Measurements from ENCODE around the gene LSM14B.

DNA sequence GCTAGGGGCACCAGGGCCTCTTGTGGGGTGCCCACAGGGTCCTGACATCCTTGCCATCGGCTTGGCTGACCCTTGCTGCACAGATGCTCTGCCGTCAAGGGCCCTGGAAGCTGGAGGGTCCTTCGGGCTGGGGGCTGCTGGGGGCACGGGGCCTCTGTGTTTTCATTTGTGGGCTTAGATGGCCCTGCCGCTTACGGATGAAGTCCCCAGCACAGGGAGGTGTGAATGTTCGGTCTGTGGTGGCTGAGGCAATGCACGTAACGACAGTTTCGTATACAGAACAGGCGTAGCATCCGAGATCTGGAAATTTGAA lies 35.8 kb downstream of the LSM14B start:
- TF ChIP-seq, protein P1, sequence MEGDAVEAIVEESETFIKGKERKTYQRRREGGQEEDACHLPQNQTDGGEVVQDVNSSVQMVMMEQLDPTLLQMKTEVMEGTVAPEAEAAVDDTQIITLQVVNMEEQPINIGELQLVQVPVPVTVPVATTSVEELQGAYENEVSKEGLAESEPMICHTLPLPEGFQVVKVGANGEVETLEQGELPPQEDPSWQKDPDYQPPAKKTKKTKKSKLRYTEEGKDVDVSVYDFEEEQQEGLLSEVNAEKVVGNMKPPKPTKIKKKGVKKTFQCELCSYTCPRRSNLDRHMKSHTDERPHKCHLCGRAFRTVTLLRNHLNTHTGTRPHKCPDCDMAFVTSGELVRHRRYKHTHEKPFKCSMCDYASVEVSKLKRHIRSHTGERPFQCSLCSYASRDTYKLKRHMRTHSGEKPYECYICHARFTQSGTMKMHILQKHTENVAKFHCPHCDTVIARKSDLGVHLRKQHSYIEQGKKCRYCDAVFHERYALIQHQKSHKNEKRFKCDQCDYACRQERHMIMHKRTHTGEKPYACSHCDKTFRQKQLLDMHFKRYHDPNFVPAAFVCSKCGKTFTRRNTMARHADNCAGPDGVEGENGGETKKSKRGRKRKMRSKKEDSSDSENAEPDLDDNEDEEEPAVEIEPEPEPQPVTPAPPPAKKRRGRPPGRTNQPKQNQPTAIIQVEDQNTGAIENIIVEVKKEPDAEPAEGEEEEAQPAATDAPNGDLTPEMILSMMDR (conservative IDR thresholded peaks at IDR 0.05), result no peak
- TF ChIP-seq ZFX (IDR thresholded peaks at IDR 0.05), result no peak
